ENCODE data around the gene TINAGL1.
A peak's percentile ranks its signal among the peaks of the same experiment; 100 is the strongest.

Gene TINAGL1

GRCh38 chr1:31576201-31576669 is at the start of gene TINAGL1:
TINAGL1 (plus strand) TSS chr1:31576515; CDS start chr1:31577149, 634 bp downstream.
- H3K9me3 ChIP-seq (ENCODE audit: severe bottlenecking) = no peaks in the 10 kb centered on the region
- H3K4me1 ChIP-seq (ENCODE audit: insufficient read depth, poor library complexity, severe bottlenecking) = peaks cover 56% of the 10 kb centered on the region
- H3K27me3 ChIP-seq (ENCODE audit: insufficient read depth, poor library complexity, severe bottlenecking) = no peaks in the 10 kb centered on the region
- H3K36me3 ChIP-seq (ENCODE audit: low read depth) = peaks cover 26% of the 10 kb centered on the region
- peak within 1 kb of the TSS; percentile 97 for H3K27ac ChIP-seq (ENCODE audit: poor library complexity, severe bottlenecking)
- H3K4me3 ChIP-seq (ENCODE audit: severe bottlenecking) = peak within 1 kb of the TSS; percentile 48
- DNase-seq (ENCODE audit: low spot score) = peak; percentile 94
- ATAC-seq (ENCODE audit: low read depth) = peak; percentile 59
- TF ChIP-seq CTCF (IDR thresholded peaks at IDR 0.05; ENCODE audit: poor library complexity, severe bottlenecking) = no peak

DNA sequence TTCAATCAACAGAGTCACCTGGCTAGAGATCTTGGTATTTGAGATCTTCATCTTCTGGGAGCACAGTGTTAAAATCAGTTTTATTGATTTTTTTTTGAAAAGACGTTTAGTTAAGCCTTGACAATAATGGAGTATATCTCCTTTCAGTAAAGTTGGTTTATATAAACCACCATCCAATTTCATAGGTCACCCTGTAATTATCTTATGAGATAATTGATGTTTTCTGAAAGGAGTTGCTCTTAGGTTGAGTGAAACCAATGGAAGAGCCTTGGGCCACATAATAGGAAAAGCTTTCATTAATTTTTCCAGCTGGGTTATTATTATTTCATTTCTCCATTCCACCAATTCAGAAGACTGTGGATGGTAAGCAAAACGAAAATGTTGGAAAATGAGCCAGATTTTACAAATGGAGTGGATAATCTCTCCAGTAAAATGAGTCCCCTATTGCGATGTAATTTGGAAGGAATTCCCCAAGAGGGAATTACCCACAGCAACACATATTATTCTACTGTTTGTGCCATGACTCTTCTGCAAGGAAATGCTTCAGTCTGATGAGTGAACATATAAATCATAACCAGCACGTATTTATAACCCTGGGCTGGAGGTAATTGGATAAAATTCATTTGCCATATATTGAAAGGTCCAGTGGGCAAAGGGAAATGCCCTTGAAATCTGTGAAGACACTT is 46.2 kb upstream of the TINAGL1 start:
- peaks cover 16% of the 10 kb centered on the region for H3K4me1 ChIP-seq (ENCODE audit: insufficient read depth, poor library complexity, severe bottlenecking)
- no peaks in the 10 kb centered on the region for H3K27me3 ChIP-seq (ENCODE audit: insufficient read depth, poor library complexity, severe bottlenecking)
- no peak overlapping the region for H3K4me3 ChIP-seq (ENCODE audit: severe bottlenecking)
- H3K9me3 ChIP-seq (ENCODE audit: severe bottlenecking) = no peaks in the 10 kb centered on the region
- DNase-seq (ENCODE audit: low spot score) (no peak), ATAC-seq (ENCODE audit: low read depth) (no peak)
- TF ChIP-seq CTCF (IDR thresholded peaks at IDR 0.05; ENCODE audit: poor library complexity, severe bottlenecking) = no peak
- peak overlapping the region; percentile 48 for H3K27ac ChIP-seq (ENCODE audit: poor library complexity, severe bottlenecking)
- H3K36me3 ChIP-seq (ENCODE audit: low read depth) = no peaks in the 10 kb centered on the region

DNA sequence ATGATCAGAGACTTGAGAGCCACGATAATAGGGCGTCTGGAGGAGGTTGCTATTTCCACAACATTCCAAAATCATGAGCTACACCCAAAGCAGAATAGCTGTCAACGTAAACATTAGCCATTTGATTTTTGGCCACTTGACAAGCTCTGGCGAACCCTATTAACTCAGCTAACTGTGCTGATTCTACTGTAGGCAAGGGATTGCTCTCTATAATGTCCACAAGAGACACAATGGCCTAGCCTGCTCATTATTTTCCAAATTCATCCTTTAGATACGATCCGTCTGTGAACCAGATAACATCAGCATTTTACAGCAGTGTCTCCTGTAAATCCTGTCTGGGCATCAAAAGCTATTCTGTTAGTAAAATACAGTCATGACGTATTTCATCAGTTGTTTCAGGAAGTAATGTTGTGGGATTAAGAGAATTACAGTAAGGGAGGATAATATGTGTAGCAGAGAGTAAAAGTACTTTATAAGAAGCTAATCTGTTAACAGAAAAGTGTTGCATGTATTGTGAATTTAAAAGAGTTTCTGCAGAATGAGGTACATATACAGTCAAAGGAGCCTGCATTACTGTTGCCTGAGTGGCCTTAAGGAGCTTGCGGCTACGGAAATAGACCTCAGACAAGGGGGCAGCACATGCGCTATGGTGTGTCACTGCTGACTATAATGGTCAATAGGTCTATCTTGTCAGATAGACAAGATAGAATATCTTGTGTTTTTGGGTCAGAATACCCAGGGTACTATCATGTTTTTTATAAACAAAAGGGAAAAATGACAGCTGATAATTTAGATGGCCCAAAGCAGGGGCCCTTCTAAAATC is 44.9 kb upstream of the TINAGL1 start:
- Histone ChIP-seq H3K4me3 (ENCODE audit: severe bottlenecking) (no peak overlapping the region), H3K36me3 (ENCODE audit: low read depth) (no peaks in the 10 kb centered on the region), H3K27me3 (ENCODE audit: insufficient read depth, poor library complexity, severe bottlenecking) (no peaks in the 10 kb centered on the region), H3K4me1 (ENCODE audit: insufficient read depth, poor library complexity, severe bottlenecking) (peaks cover 16% of the 10 kb centered on the region), H3K9me3 (ENCODE audit: severe bottlenecking) (no peaks in the 10 kb centered on the region), H3K27ac (ENCODE audit: poor library complexity, severe bottlenecking) (peak overlapping the region; percentile 48)
- TF ChIP-seq CTCF (IDR thresholded peaks at IDR 0.05; ENCODE audit: poor library complexity, severe bottlenecking) = no peak
- DNase-seq (ENCODE audit: low spot score) (no peak), ATAC-seq (ENCODE audit: low read depth) (peak; percentile 89)

- TF ChIP-seq CTCF (IDR thresholded peaks at IDR 0.05; ENCODE audit: poor library complexity, severe bottlenecking) = no peak
Observed at GRCh38 chr1:31532173-31532572, 44.1 kb upstream of the TINAGL1 start.

More at GRCh38 chr1:31532173-31532572, 44.1 kb upstream of the TINAGL1 start:
- H3K27ac ChIP-seq (ENCODE audit: poor library complexity, severe bottlenecking) = no peak overlapping the region
- H3K4me1 ChIP-seq (ENCODE audit: insufficient read depth, poor library complexity, severe bottlenecking) = peaks cover 16% of the 10 kb centered on the region
- no peaks in the 10 kb centered on the region for H3K27me3 ChIP-seq (ENCODE audit: insufficient read depth, poor library complexity, severe bottlenecking)
- H3K4me3 ChIP-seq (ENCODE audit: severe bottlenecking) = no peak overlapping the region
- no peak for ATAC-seq (ENCODE audit: low read depth)
- no peak for DNase-seq (ENCODE audit: low spot score)
- no peaks in the 10 kb centered on the region for H3K36me3 ChIP-seq (ENCODE audit: low read depth)
- no peaks in the 10 kb centered on the region for H3K9me3 ChIP-seq (ENCODE audit: severe bottlenecking)

Data from RWPE2 (cell line).